Measurements from ENCODE around the gene KLHL29. TPM values are rescaled to one million over a fixed set of nuclear protein-coding genes. Genes with fewer than 3 reads are reported as not detected.

KLHL29 gene
- total and polyA plus RNA-seq, 10 of the 15 experiments (the other 5 are each of a cell fraction or from before 2014, with no cell fraction given): 1.4 to 19.5 (median 6.1) TPM

- H3K27ac ChIP-seq (ENCODE audit: control insufficient read depth, insufficient read depth): no peak overlapping the region
- no TSS peak for BruUV-seq (replicated peaks)
- no peaks in the 10 kb centered on the region; a peak in 1 of 4 replicates for H3K36me3 ChIP-seq (ENCODE audit: control insufficient read depth in 2 of 2, insufficient read depth in 2 of 2, low read length in 1 of 2)
- WGBS (ENCODE audit: insufficient coverage, insufficient replicate concordance, low lambda C conversion rate, missing lambda C conversion rate): 58% methylated on average over 12 of the region's 12 CpGs
- no peak overlapping the region for H2AFZ ChIP-seq (ENCODE audit: control insufficient read depth, low read depth, low read length)
- H4K20me1 ChIP-seq (ENCODE audit: control insufficient read depth, insufficient read depth): no peaks in the 10 kb centered on the region
- intact Hi-C loops (cut with micrococcal nuclease; ENCODE audit: unreplicated experiment): no loop called here
- ChIA-PET CTCF (no interaction called here), RAD21 (ENCODE audit: unreplicated experiment) (no interaction called here), POLR2A (no interaction called here), SMC1A (ENCODE audit: uncharacterized antibody, unreplicated experiment) (no interaction called here)
- no peak overlapping the region for H3K4me3 ChIP-seq
- in situ Hi-C loops (cut with MboI): no loop called here
- no peaks in the 10 kb centered on the region for H3K27me3 ChIP-seq (replicated peaks in 1 of 2; ENCODE audit: control insufficient read depth in 2 of 2, insufficient read depth in 2 of 2, low read length in 1 of 2)
- ATAC-seq: no peak
- TF ChIP-seq CBFB (IDR thresholded peaks at IDR 0.05; ENCODE audit: low read depth) (no peak), TARDBP (IDR thresholded peaks at IDR 0.05; ENCODE audit: borderline replicate concordance) (no peak), CTCF (IDR thresholded peaks at IDR 0.05 in 2 of 3, conservative IDR thresholded peaks at IDR 0.05 in 1 of 3; ENCODE audit: control insufficient read depth in 2 of 3, extremely low read depth in 1 of 3, insufficient read depth in 1 of 3, low read depth in 3 of 3, low read length in 3 of 3) (no peak), FOXK2 (IDR thresholded peaks at IDR 0.05) (no peak), NFYA (IDR thresholded peaks at IDR 0.05; ENCODE audit: borderline replicate concordance, low read depth, low read length) (no peak), ETV6 (conservative IDR thresholded peaks at IDR 0.05 in 1 of 2, IDR thresholded peaks at IDR 0.05 in 1 of 2; ENCODE audit: borderline replicate concordance in 1 of 2, low read depth in 1 of 2) (no peak), RAD21 (IDR thresholded peaks at IDR 0.05; ENCODE audit: insufficient read depth, low read depth, low read length) (no peak), TBL1XR1 (IDR thresholded peaks at IDR 0.05; ENCODE audit: low read depth, low read length) (no peak), RCOR1 (conservative IDR thresholded peaks at IDR 0.05; ENCODE audit: low read depth, low read length) (no peak), ZNF207 (IDR thresholded peaks at IDR 0.05; ENCODE audit: borderline replicate concordance) (no peak), BHLHE40 (IDR thresholded peaks at IDR 0.05; ENCODE audit: borderline replicate concordance in 1 of 2, low read depth in 2 of 2, low read length in 1 of 2) (no peak), HSF1 (IDR thresholded peaks at IDR 0.05; ENCODE audit: low read depth, low read length) (no peak), KLF5 (IDR thresholded peaks at IDR 0.05; ENCODE audit: partially characterized antibody) (no peak), FOXM1 (IDR thresholded peaks at IDR 0.05; ENCODE audit: low read depth, low read length) (no peak), KDM1A (IDR thresholded peaks at IDR 0.05; ENCODE audit: borderline replicate concordance) (no peak), CHD4 (IDR thresholded peaks at IDR 0.05) (no peak), PAX8 (IDR thresholded peaks at IDR 0.05) (no peak), ZNF217 (IDR thresholded peaks at IDR 0.05) (no peak)
- no peak overlapping the region for H3K9ac ChIP-seq (ENCODE audit: control insufficient read depth, insufficient read depth, low read length)
- no peak for DNase-seq (ENCODE audit: low read depth, low spot score)
- H3K4me1 ChIP-seq (ENCODE audit: control insufficient read depth, insufficient read depth, low read length): no peaks in the 10 kb centered on the region
- no peaks in the 10 kb centered on the region for H3K9me3 ChIP-seq (replicated peaks; ENCODE audit: control insufficient read depth, insufficient read depth, low read length)
- H3K79me2 ChIP-seq (ENCODE audit: control insufficient read depth, insufficient read depth, low read length): no peaks in the 10 kb centered on the region
- no peak overlapping the region for H3K4me2 ChIP-seq (ENCODE audit: control insufficient read depth, insufficient read depth)
- FAIRE-seq: no peak
These were observed 208.1 kb downstream of the KLHL29 start for GRCh38 chr2:23592898-23593751.
